Lower leg skin (tissue), 3 donors: ENCODE results near the gene OR51G1.

Source experiments
- POLR2A ChIP-seq, 2 donors: fragments of 450-650 bp; IDR thresholded peaks; one replicate each; pipeline ENCODE4 v1.6.1; 2016 to 2017; ENCODE audit warnings: antibody characterized with exemption in 2 of 2, mild to moderate bottlenecking in 1 of 2, moderate library complexity in 1 of 2
- TF ChIP-seq, protein P1 (sequence below), 3 donors: fragments of 450-650 bp; IDR thresholded peaks; one replicate each; pipeline ENCODE4 v1.5.1; 2016; ENCODE audit warnings: antibody characterized with exemption in 3 of 3, mild to moderate bottlenecking in 3 of 3, moderate library complexity in 2 of 3

DNA sequence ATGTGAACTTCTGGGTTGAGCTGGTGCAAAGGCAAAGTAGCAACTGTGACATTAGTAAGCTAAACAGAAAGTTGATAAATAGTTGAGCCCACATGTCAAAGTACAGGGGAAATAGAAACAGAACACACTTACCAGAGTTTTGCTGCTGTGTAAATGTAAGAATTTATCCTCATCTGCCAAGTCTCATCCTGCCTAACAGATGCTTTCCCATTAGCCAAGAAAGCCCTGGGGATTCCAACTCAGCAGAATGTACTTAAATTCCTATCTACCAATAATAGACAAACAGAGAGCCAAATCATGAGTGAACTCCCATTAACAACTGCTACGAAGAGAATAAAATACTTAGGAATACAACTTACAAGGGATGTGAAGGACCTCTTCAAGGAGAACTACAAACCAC lies 38.7 kb upstream of the OR51G1 start:
- TF ChIP-seq POLR2A (IDR thresholded peaks at IDR 0.05) = no peak
- TF ChIP-seq, protein P1, sequence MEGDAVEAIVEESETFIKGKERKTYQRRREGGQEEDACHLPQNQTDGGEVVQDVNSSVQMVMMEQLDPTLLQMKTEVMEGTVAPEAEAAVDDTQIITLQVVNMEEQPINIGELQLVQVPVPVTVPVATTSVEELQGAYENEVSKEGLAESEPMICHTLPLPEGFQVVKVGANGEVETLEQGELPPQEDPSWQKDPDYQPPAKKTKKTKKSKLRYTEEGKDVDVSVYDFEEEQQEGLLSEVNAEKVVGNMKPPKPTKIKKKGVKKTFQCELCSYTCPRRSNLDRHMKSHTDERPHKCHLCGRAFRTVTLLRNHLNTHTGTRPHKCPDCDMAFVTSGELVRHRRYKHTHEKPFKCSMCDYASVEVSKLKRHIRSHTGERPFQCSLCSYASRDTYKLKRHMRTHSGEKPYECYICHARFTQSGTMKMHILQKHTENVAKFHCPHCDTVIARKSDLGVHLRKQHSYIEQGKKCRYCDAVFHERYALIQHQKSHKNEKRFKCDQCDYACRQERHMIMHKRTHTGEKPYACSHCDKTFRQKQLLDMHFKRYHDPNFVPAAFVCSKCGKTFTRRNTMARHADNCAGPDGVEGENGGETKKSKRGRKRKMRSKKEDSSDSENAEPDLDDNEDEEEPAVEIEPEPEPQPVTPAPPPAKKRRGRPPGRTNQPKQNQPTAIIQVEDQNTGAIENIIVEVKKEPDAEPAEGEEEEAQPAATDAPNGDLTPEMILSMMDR (IDR thresholded peaks at IDR 0.05) = no peak
